ENCODE data around the gene CSGALNACT2. TPM values are rescaled to one million over a fixed set of nuclear protein-coding genes. Genes with fewer than 3 reads are reported as not detected.
"Not testable (repeated sequence)": the region's sequence is repeated elsewhere in the genome, so short reads cannot be mapped to it uniquely, and the experiment has no call there.

Gene CSGALNACT2
- total RNA-seq, 2 donors from 2014 or later = 31.1 to 31.8 TPM

DNA sequence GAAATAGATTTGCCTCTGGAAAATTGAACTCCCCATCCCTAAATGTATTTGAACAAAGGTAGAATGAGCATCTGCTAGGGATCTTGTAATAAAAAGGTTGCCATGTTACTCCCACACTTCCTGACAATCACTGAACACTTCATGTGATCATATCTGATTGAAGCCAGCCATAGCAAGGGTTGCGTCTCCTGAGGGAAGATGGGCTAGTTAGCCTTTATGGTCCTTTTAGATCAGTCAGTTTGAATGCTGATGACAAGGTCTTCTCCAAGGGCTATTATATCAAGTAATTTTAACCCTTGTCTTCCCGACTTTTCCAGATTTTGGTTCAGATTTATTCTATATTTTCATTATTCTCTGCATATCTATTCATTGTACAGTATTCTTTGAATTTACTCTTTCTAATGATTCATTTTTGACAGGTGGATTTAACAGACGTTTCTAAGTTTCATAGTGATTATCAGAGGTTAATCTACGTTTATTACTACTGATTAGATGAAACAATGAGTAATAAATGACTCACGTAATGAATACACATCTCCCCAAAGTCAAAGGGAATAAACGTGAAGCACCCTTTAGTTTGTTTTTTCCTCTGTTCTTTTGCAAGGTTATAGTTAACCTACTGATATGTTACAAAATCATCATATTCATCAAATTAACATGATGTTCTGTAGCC lies 28.1 kb downstream of the CSGALNACT2 start:
- no peak for DNase-seq (ENCODE audit: low spot score)
- intact Hi-C loops (cut with DNase I) = no loop called here

- intact Hi-C loops (cut with DNase I) = no loop called here
- DNase-seq (ENCODE audit: low spot score) = no peak
Observed at GRCh38 chr10:43166880-43167497, 28.7 kb downstream of the CSGALNACT2 start.

GRCh38 chr10:43167498-43167889 lies 29.2 kb downstream of the CSGALNACT2 start:
- intact Hi-C loops (cut with DNase I) = no loop called here
- DNase-seq (ENCODE audit: low spot score) = no peak

- intact Hi-C loops (cut with DNase I) = no loop called here
- no peak for DNase-seq (ENCODE audit: low spot score)
Observed at GRCh38 chr10:43170491-43170890, 32.2 kb downstream of the CSGALNACT2 start.

GRCh38 chr10:43172645-43173044 lies 34.4 kb downstream of the CSGALNACT2 start:
- no peak for DNase-seq (ENCODE audit: low spot score)
- intact Hi-C loops (cut with DNase I) = no loop called here

- intact Hi-C loops (cut with DNase I) = no loop called here
- no peak for DNase-seq (ENCODE audit: low spot score)
Observed at GRCh38 chr10:43173120-43173519, 34.9 kb downstream of the CSGALNACT2 start.

- intact Hi-C loops (cut with DNase I) = no loop called here
- DNase-seq (ENCODE audit: low spot score) = no peak
Observed at GRCh38 chr10:43174969-43175368, 36.7 kb downstream of the CSGALNACT2 start.

DNA sequence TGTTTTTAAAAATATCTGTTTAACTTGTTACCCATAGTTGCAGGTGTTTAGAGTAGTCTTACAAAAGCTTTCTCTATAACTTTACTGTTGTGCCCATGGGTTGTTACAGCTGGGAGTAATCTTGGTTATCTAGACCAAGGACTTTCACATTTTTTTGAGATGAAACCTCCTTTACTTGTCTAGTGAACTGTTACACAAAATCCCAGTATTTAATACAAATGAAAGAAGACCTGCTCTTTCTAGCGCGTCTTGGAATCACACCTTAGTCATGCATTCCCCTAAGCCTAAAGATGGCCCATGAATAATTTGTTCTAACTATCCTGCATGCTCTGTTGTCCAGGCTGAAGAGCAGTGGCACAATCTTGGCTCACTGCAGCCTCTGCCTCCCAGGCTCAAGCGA lies 38.0 kb downstream of the CSGALNACT2 start:
- DNase-seq (ENCODE audit: low spot score) = no peak
- intact Hi-C loops (cut with DNase I) = no loop called here

DNA sequence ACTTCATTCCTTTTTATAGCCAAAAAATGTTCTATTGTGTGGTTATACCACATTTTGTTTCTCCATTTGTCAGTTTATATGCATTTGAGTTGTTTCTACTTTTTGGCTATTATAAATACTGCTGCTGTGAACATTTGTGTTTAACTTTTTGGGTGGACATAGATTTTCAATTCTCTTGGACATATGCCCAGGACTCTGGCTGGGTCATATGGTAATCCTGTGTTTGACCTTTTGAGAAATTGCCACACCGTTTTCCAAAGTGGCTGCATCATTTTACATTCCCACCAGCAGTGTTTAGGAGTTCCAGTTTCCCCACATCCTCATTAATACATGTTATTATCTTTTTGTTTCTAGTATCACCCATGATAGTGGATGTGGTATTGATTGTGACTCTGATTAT lies 39.4 kb downstream of the CSGALNACT2 start:
- intact Hi-C loops (cut with DNase I) = no loop called here
- no peak for DNase-seq (ENCODE audit: low spot score)

DNA sequence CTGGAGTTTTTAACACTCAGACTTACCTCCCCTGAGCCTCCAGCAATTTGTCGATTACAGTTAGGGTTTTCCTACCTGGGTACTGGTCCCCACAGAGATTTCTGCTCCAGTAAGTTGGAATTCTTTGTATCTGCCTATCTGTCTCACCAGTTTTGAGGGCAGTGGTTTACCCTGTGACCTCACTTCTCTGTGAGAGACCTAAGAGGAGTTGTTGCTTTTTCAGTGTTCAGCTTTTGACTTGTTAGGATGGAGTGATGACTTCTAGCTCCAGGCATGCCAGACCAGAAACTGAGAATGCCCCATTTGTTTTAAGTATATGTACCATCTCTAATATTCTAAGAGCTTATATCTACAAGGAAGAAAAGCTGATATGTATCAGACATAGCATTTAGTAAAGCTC lies 42.9 kb downstream of the CSGALNACT2 start:
- no peak for DNase-seq (ENCODE audit: low spot score)
- intact Hi-C loops (cut with DNase I) = no loop called here

DNA sequence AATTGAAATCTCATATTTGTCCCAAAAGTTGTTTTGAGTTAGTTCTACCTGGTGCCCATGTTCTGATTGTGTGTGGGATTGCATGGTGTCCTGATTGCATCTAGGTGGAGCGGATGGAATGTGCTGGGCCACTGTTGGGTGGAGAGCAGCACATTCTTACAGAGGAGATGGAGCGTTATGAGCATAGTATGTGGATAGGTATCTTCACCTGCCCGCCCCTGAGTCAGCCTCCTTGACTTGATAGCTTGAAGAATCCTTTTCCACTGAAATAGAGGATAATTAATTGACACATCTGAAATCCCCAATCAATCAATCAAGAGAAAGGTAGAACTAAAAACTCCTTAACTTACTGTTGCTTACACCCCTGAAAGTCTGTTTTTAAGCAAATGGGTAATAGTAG lies 45.5 kb downstream of the CSGALNACT2 start:
- intact Hi-C loops (cut with DNase I) = not testable (repeated sequence)
- peak; percentile 58 for DNase-seq (ENCODE audit: low spot score)

DNA sequence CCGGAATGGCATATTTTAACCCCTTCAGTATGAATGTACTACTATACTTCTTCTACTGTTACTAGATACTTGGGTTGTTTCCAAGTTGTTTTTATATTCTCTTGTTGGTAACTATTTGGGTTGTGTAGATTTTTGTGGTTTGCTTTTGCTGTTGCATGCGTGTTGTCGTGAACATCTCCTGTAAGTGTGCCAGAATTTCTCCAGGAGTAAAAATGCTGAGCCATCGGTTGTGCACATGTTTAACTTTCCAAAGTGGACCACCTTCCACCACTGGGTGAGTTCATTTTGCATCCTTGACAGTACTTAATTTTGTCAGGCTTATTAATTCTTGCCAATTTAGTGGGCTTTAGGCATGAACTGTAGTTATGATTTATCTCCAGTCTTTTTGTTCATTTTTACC lies 47.9 kb downstream of the CSGALNACT2 start:
- intact Hi-C loops (cut with DNase I) = no loop called here
- no peak for DNase-seq (ENCODE audit: low spot score)

GRCh38 chr10:43187213-43187612 lies 49.0 kb downstream of the CSGALNACT2 start:
- no peak for DNase-seq (ENCODE audit: low spot score)
- intact Hi-C loops (cut with DNase I) = no loop called here

DNA sequence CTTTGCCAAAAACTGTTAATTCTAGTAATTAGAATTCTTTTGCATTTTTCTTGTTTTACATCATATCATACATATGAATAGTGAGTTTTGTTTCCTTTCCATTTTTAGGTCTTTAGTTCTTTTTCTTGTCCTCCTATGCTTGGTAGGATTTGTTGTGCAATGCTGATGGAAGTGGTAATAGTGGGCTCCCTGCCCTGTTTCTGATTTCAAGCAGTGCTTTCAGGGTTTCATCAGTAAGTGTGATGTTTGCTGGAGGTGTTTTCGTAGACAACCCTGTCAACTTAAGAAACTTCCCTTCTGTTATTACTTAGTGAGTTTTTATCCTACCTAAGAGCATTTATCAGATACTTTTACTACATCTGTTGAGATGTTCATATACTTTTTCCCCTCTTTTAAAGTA lies 50.5 kb downstream of the CSGALNACT2 start:
- intact Hi-C loops (cut with DNase I) = no loop called here
- no peak for DNase-seq (ENCODE audit: low spot score)

GRCh38 chr10:43190289-43190688 lies 52.0 kb downstream of the CSGALNACT2 start:
- intact Hi-C loops (cut with DNase I) = no loop called here
- no peak for DNase-seq (ENCODE audit: low spot score)

DNA sequence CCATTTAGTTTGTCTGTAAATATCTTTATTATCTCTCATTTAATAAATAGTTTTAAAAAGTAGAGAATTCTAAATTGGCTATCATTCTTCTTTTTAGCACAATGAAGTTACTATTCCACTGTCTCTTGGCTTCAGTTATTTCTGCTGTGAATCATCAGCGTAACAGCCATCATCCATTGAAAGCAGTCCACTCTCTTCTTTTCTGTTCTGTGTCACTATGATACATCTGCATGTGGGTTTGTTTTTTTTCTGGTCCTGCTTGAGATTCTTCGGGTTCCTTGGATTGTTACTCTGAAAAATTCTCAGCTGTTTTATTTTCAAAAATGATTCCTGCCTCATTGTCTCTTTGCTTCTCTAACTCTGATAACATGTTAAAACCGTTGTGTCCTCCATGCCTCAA lies 52.5 kb downstream of the CSGALNACT2 start:
- intact Hi-C loops (cut with DNase I) = no loop called here
- DNase-seq (ENCODE audit: low spot score) = no peak

GRCh38 chr10:43192884-43193283 lies 54.6 kb downstream of the CSGALNACT2 start:
- DNase-seq (ENCODE audit: low spot score) = no peak
- intact Hi-C loops (cut with DNase I) = no loop called here

- DNase-seq (ENCODE audit: low spot score) = peak; percentile 74
- intact Hi-C loops (cut with DNase I) = no loop called here
Observed at GRCh38 chr10:43193496-43194080, 55.3 kb downstream of the CSGALNACT2 start.

GRCh38 chr10:43194266-43194665 lies 56.0 kb downstream of the CSGALNACT2 start:
- DNase-seq (ENCODE audit: low spot score) = peak; percentile 54
- intact Hi-C loops (cut with DNase I) = no loop called here

DNA sequence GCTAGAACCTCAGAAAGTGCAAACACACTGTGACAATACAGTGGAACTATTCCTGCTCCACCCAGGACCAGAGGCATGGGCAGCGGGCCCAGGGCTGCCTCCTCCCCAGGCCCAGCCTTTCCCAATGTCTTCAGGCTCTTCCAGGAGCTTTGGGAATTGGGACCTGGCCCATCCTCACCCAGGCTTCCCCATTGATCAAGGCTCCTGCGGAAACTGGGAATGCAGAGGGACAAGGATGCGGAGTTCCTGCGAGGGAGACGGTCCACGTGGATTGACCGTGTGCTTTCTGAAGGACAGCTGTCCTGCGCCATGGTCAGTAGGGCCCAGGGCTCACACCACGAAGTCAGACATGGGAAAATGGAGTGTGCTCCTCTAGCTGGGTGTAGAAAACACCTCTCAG lies 56.6 kb downstream of the CSGALNACT2 start:
- intact Hi-C loops (cut with DNase I) = no loop called here
- peak; percentile 62 for DNase-seq (ENCODE audit: low spot score)

- peak; percentile 60 for DNase-seq (ENCODE audit: low spot score)
- intact Hi-C loops (cut with DNase I) = no loop called here
Observed at GRCh38 chr10:43195557-43195956, 57.3 kb downstream of the CSGALNACT2 start.
